WI38 (cell line): ENCODE measurements around the gene MMP1.
"Not testable (repeated sequence)": the region's sequence is repeated elsewhere in the genome, so short reads cannot be mapped to it uniquely, and the experiment has no call there.

Experiments
- H3K4me3 ChIP-seq: 2 replicates; pipeline ENCODE4 v1.5.1; 2011; ENCODE audit warnings: low read depth, mild to moderate bottlenecking, control low read depth, low read length
- TF ChIP-seq, protein P1 (sequence below): IDR thresholded peaks from 2 replicates; pipeline ENCODE4 v1.5.1; 2012; ENCODE audit warnings: low read depth, mild to moderate bottlenecking, control low read depth, low read length

MMP1 gene

DNA sequence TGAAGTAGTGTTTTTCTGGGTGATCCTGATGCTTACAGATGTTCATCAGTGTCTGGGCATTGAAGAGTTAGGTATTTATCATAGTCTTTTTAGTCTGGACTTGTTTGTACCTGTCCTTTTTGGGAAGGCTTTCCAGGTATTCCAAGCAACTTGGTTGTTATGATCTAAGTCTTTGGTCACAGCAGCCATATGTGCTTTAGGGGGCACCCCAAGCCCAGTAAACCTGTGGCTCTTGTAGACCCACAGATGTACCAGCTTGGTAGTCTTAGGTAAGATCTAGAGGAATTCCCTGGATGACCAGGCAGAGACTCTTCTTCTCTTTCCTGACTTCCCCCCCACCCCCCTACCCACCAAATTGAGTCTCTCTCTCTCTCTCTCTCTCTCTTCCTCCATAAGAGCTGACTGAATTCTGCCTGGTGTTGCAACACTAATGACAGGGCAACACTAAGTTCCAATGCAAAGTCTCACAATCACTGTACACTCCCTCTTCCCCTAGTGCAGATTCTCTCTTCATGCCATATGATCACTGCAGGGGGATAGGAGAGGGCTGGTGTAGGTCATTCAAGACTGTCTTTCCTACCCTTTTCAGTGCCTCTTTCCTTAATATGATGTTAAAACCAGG lies 48.7 kb downstream of the MMP1 start:
- no peak overlapping the region for H3K4me3 ChIP-seq

DNA sequence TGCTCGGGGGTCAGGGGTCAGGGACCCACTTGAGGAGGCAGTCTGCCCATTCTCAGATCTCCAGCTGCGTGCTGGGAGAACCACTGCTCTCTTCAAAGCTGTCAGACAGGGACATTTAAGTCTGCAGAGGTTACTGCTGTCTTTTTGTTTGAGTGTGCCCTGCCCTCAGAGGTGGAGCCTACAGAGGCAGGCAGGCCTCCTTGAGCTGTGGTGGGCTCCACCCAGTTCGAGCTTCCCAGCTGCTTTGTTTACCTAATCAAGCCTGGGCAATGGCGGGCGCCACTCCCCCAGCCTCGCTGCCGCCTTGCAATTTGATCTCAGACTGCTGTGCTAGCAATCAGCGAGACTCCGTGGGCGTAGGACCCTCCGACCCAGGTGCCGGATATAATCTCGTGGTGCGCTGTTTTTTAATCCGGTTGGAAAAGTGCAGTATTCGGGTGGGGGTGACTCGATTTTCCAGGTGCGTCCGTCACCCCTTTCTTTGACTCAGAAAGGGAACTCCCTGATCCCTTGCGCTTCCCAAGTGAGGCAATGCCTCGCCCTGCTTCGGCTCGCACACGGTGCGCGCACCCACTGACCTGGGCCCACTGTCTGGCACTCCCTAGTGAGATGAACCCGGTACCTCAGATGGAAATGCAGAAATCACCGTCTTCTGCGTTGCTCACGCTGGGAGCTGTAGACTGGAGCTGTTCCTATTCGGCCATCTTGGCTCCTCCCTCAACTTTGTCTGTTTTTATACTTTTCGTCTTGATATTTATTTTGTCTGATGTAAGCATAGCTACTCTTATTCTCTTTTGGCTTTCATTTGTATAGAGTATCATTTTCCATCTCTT lies 51.0 kb downstream of the MMP1 start:
- H3K4me3 ChIP-seq = not testable (repeated sequence)

More for the DNA sequence above, 48.7 kb downstream of the MMP1 start:
- TF ChIP-seq, protein P1, sequence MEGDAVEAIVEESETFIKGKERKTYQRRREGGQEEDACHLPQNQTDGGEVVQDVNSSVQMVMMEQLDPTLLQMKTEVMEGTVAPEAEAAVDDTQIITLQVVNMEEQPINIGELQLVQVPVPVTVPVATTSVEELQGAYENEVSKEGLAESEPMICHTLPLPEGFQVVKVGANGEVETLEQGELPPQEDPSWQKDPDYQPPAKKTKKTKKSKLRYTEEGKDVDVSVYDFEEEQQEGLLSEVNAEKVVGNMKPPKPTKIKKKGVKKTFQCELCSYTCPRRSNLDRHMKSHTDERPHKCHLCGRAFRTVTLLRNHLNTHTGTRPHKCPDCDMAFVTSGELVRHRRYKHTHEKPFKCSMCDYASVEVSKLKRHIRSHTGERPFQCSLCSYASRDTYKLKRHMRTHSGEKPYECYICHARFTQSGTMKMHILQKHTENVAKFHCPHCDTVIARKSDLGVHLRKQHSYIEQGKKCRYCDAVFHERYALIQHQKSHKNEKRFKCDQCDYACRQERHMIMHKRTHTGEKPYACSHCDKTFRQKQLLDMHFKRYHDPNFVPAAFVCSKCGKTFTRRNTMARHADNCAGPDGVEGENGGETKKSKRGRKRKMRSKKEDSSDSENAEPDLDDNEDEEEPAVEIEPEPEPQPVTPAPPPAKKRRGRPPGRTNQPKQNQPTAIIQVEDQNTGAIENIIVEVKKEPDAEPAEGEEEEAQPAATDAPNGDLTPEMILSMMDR = no peak
